ENCODE data around the gene SLC22A23.
"Not testable (repeated sequence)": the region's sequence is repeated elsewhere in the genome, so short reads cannot be mapped to it uniquely, and the experiment has no call there.

The SLC22A23 gene

DNA sequence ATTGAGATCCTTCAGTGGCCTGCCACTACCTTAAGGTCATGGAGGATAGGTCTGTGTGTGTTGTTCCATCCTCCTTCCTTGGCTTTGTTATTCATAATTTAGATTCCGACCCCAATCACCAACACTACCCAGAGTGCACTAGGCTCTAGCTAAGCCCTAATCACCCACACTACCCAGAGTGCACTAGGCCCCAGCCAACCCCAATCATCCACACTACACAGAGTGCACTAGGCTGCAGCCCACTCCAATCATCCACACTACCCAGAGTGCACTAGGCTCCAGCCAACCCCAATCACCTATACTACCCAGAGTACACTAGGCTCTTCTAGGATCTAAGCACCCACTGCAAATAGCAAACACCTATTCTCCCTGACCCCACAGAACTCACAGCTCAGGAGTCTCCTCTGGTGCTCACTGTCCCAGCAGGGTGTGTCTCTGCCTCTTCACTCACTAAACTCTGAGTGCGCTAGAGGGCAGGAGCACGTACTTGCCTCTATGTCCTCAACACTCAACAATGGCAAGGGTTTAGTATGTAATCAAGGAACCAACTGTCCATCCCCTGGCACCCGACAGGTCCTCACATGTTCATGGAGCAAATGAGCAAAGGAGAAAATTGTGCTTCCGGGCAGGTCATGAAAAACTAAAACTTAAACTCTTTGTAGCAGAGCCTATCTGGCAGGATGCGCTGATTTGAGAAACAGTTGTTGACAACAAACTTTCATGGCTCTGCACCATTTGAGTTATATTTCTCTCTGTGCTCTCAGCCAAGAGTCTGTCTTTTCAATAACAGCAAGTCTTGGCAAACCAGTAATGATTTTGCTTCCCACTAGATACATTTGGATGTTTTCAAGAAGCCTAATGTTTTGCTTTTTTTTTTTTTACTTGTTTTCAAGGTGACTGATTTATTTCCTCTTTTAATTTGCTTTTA lies 54.3 kb downstream of the SLC22A23 start:
- no peak for DNase-seq

DNA sequence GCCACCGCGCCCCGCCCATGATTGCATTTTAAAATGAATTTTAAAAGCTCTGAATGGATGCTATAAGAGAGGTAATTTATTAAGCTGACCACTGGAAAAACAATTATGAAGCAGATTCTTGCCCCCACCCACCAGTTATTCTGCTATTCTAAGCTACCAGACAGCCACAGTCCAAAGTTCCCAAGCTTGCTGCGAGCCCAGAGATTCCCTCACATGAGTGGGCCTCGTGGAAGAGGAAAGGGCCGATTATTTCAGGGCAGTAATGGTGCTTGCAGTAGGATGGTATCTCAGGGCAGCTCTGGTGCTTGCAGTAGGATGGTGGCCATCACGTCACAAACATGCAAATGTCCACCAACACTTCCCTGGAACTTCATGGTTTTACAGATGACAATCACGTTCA lies 56.7 kb downstream of the SLC22A23 start:
- no peak for DNase-seq

DNA sequence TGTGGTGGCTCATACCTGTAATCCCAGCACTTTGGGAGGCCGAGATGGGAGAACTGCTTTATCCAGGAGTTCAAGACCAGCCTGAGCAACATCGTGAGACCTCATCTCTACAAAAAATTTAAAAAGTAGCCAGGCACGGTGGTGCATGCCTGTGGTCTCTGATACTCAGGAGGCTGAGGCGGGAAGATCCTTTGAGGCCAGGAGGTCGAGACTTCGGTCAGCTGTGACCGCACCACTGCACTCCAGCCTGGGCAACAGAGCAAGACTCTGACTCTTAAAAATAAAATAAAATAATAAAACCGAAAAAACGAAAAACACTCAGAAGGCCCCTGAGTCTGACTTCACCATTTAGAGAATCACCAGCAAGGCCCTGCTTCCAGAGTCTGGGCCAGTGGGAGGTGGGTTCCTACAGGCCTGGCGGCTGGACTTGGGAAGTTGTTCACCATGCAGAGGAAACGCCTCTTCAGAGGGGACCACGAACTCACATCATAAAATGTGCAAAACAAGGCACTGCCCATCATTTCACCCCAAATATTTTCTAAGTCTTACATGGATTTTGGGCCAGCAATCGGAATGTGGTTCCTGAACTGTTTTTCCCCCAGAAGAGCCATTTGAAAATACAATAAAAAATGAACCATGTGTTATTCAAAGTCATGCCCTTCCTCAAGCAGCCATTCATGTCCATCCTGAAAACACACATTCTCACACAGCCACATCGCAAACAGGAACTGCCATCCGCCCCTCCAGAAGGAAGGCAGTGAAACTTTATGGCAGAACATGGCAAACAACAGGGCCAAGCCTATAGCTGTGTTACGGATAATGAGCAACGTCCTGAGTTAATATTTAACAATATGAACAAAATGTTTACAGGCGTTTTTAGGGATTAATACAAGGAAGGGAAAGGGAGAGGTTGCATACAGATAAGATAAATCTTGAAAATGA lies 57.8 kb downstream of the SLC22A23 start:
- no peak for DNase-seq

GRCh38 chr6:3398165-3398562 lies 58.7 kb downstream of the SLC22A23 start:
- DNase-seq: no peak

- DNase-seq: no peak
Observed at GRCh38 chr6:3397229-3398164, 59.4 kb downstream of the SLC22A23 start.

DNA sequence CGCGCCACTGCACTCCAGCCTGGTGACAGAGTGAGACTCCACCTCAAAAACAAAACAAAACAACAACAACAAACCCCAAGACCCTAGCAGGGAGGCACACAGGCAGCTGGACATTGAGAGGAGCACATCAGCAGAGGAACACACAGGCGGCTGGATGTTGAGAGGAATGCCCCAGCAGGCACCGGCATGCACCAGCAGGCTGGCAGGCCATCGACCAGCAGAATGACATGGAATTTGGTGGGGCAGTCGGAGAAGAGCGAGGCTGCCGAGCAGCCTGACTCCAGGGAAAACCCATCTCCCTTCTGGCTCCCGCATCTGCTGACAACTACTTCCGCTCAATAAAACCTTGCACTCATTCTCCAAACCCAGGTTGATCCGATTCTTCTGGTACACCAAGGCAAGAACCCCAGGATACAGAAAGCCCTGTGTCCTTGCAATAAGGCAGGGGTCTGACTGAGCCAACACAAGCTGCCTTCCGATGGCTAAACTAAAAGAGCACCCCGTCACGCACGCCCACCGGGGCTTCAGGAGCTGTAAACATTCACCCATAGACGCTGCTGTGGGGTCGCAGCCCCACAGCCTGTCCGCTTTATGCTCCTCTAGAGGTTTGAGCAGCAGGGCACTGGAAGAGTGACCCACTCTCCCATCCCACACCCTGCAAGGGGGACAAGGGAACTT lies 60.2 kb downstream of the SLC22A23 start:
- no peak for DNase-seq

GRCh38 chr6:3394671-3395070 lies 62.2 kb downstream of the SLC22A23 start:
- no peak for DNase-seq

DNA sequence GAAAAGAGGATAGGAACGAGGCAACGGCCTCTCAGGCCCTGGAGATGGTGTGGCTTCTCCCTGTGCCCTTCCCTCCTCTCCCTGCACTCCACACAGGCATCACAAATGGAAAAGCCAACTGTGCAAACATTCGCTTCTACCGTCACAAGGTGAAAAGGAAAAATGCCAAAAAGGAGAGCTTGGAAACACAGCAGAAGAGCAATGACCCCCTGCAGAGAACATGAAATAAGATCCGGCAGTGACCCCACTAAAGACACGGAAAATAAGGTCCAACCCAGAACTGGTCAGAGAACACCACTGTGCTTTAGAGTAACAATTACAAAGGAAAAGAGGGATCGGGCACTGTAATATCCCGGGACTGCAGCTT lies 63.0 kb downstream of the SLC22A23 start:
- DNase-seq: no peak

DNA sequence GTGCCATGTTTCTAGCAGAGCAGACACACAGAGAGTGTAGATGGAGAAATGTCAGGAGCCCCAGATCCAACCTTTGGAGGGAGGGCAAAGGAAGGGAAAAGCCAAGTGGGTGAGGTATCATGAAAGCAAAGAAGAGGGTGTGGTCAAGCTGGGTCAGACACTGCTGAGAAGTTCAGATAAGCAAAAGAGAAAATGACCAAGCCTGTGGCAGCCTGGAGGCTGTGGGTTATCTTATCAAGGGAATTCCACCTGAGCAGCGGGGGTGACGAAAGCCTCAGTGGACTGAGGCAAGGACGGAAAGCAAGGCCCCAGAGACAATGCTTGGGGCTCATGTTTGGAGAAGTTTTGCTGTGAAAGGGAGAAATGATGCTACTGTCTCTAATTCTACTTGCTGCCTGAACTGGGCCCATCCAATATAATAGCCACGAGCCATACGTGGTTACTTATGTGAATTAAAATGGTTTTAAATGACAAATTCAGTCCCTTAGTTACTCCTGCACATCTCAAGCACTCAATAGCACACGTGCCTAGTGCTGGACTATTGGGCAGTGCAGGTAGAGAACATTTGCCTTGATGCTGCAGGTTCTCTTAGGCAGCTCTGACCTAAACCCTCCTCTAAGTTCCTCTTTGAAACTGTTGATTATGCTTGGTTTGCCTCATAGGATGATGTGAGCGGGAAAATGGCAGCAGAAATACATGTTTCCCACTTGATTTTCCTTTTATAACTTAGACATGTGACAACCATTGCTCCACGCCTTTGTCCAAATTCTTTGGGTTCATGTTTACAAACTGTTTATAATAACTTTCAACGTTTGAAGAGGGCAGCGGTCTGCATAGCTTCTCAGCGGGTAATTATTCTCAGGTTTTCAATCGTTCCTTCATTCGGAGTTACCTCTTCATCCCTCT lies 63.7 kb downstream of the SLC22A23 start:
- DNase-seq: no peak

- no peak for DNase-seq
Observed at GRCh38 chr6:3391902-3392458, 64.9 kb downstream of the SLC22A23 start.

- no peak for DNase-seq
Observed at GRCh38 chr6:3390698-3391097, 66.2 kb downstream of the SLC22A23 start.

DNA sequence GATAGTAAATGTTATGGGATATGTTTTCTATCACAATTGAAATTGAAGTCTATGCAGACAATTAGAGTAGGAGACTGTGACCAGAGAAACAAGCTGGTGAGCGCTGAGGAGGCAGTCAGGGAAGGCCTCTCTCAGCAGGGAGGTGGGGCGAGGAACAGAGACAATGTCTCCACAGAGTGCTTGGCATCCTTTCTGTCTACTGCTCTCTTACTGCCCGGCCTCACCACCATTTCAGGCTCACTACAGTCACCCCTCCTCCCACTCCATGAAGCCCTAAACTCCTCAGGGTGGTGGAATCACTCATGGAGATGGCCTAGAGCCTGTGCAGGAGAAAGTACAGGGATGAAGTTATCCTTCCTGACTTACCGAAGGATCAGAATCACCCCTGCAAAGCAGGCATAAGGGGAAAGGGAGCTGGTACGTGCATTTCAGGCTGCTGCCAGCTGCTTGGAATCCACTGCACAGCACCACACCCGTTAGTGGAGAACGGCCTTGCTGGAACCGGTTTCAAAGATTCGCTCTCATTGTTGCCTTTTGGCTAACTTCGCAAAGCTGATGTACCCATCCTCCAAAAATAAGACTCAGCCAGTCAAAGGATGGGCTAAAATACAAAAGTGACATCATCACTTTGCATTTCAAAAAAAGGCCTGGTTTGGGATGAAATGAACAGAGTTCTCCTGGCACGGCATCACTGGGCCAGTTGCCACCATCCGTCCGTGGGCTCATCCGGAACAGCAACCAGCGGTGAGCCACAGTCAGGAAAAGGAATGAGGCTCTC lies 67.3 kb downstream of the SLC22A23 start:
- no peak for DNase-seq

DNA sequence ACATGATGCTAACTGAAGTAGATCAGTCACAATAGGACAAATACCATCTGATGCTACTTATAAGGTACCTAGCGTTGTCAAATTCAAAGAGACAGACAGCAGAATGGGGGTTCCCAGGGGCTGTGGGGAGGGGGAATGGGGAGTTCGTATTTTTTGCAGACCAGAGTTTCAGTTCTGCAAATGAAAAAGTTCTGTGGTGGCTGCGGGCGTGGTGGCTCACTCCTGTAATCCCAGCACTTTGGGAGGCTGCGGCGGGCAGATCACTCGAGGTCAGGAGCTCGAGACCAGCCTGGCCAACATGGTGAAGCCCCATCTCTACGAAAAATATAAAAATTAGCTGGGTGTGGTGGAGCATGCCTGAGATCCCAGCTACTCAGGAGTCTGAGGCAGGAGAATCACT lies 68.1 kb downstream of the SLC22A23 start:
- no peak for DNase-seq

- DNase-seq: no peak
Observed at GRCh38 chr6:3386374-3386857, 70.4 kb downstream of the SLC22A23 start.

DNA sequence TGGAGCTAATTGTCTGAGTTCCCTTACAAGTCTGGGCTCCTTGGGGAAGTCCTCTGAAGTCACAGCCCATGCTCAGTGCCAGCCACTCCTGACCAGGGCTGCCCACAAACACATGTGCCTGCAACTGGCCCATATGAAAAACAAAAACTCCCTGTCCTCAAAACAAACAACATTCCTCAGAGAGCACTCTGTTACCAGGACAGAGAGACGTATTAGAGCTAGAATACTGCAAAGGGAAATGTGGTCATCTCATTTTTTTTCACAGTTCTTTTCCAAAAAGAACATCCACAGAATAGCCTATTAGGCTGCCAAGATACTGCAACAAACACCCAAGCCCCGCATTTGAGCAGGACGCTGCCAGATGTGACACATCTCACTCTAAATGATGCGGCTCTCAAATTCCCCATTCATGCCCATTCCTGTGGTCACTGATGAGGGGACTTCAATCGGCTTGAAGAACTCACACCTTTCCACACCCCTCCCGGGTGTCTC lies 71.1 kb downstream of the SLC22A23 start:
- no peak for DNase-seq

DNA sequence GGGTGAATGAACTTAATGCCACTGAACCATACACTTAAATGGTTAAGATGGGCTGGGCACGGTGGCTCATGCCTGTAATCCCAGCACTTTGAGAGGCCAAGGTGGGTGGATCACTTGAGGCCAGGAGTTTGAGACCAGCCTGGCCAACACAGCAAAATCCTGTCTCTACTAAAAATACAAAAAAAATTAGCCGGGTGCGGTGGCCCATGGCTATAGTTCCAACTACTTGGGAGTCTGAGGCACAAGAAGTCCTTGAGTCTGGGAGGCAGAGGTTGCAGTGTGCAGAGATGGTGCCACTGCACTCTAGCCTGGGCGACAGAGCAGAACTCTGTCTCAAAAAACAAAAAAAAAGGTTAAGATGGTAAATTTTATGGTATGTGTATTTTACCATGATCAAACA lies 71.7 kb downstream of the SLC22A23 start:
- DNase-seq: not testable (repeated sequence)

GRCh38 chr6:3384241-3385143 lies 72.4 kb downstream of the SLC22A23 start:
- DNase-seq: no peak

DNA sequence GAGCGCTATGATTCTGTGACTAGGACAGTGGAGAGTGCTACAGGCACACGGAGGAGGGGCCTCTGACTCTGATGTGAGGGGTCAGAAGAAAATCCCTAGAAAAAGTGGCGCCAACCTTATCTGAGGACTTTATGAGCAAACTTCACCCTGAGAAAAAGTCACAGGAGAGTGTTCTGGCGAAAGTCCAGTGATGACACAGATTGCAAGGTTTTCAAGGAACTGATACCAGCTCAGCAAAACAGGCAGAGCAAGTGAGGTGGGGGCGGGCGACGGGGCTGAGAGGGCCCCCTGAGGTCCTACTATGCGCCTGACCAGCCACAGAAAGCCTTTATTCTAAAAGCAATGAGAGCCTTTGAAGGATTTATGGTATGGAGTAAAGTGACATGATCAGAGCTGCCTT lies 73.3 kb downstream of the SLC22A23 start:
- DNase-seq: no peak
